Glutamatergic neuron (in vitro differentiated cells): ENCODE data around the gene SPTLC3. TPM values are rescaled to one million over a fixed set of nuclear protein-coding genes. Genes with fewer than 3 reads are reported as not detected.

Experiments
- DNase-seq: peaks from one replicate; pipeline ENCODE4 v3.0.0; 2022
- H3K27ac Mint-ChIP-seq: one replicate; pipeline ENCODE4 v1.8.0; 2020; ENCODE audit warnings: mild to moderate bottlenecking, mixed read lengths, inconsistent platforms; ENCODE audit not compliant: unreplicated experiment
- H3K27me3 Mint-ChIP-seq: one replicate; pipeline ENCODE4 v1.8.0; 2020; ENCODE audit warnings: mild to moderate bottlenecking, moderate library complexity, mixed read lengths, inconsistent platforms; ENCODE audit not compliant: unreplicated experiment
- H3K36me3 Mint-ChIP-seq: one replicate; pipeline ENCODE4 v1.8.0; 2020; ENCODE audit warnings: mild to moderate bottlenecking, mixed read lengths, inconsistent platforms; ENCODE audit not compliant: unreplicated experiment
- H3K4me1 Mint-ChIP-seq: one replicate; pipeline ENCODE4 v1.8.0; 2020; ENCODE audit warnings: mild to moderate bottlenecking, low read depth, mixed read lengths, inconsistent platforms; ENCODE audit not compliant: unreplicated experiment
- H3K4me3 Mint-ChIP-seq: one replicate; pipeline ENCODE4 v1.8.0; 2020; ENCODE audit warnings: mild to moderate bottlenecking, mixed read lengths, inconsistent platforms; ENCODE audit not compliant: unreplicated experiment
- H3K9me3 Mint-ChIP-seq: one replicate; pipeline ENCODE4 v1.8.0; 2020; ENCODE audit warnings: mild to moderate bottlenecking, moderate library complexity, mixed read lengths, inconsistent platforms; ENCODE audit not compliant: unreplicated experiment
- CTCF ChIP-seq: fragments of 200-600 bp; sonication (generic); IDR thresholded peaks from one replicate; pipeline ENCODE4 v1.5.0; 2021; ENCODE audit not compliant: partially characterized antibody, unreplicated experiment
- total RNA-seq: library from RNA; stranded (reverse); fragmentation: NEBNext Ultra II Directional; extraction: Animal tissue kit (Norgen Biotek cat#: 25700); gene quantifications from one replicate; pipeline ENCODE4 v1.2.1, GENCODE V29; 2021; ENCODE audit not compliant: unreplicated experiment

SPTLC3 gene
- total RNA-seq, 1 donor from 2014 or later = not detected

GRCh38 chr20:13021205-13021970 is 12.6 kb downstream of the SPTLC3 start:
- Mint-ChIP-seq H3K4me3 (no peak overlapping the region), H3K27ac (no peak overlapping the region)

GRCh38 chr20:13022401-13023155 is 13.8 kb downstream of the SPTLC3 start:
- DNase-seq = no peak
- TF ChIP-seq CTCF = no peak
- Mint-ChIP-seq H3K9me3 (peaks cover 4% of the 10 kb centered on the region), H3K27ac (no peak overlapping the region), H3K36me3 (peaks cover 12% of the 10 kb centered on the region), H3K27me3 (no peaks in the 10 kb centered on the region), H3K4me1 (no peaks in the 10 kb centered on the region), H3K4me3 (no peak overlapping the region)

More at GRCh38 chr20:13021205-13021970, 12.6 kb downstream of the SPTLC3 start:
- H3K36me3 Mint-ChIP-seq = peaks cover 12% of the 10 kb centered on the region
- no peaks in the 10 kb centered on the region for H3K4me1 Mint-ChIP-seq
- no peak for DNase-seq
- no peak for TF ChIP-seq CTCF
- H3K27me3 Mint-ChIP-seq = no peaks in the 10 kb centered on the region
- H3K9me3 Mint-ChIP-seq = peaks cover 4% of the 10 kb centered on the region

- DNase-seq = no peak
- peaks cover 4% of the 10 kb centered on the region for H3K9me3 Mint-ChIP-seq
- H3K36me3 Mint-ChIP-seq = peaks cover 12% of the 10 kb centered on the region
- H3K27me3 Mint-ChIP-seq = no peaks in the 10 kb centered on the region
- no peak for TF ChIP-seq CTCF
- no peak overlapping the region for H3K4me3 Mint-ChIP-seq
- no peaks in the 10 kb centered on the region for H3K4me1 Mint-ChIP-seq
- no peak overlapping the region for H3K27ac Mint-ChIP-seq
Measured at GRCh38 chr20:13024596-13024995, 15.8 kb downstream of the SPTLC3 start.

GRCh38 chr20:13025181-13025580 is 16.4 kb downstream of the SPTLC3 start:
- peaks cover 12% of the 10 kb centered on the region for H3K36me3 Mint-ChIP-seq
- TF ChIP-seq CTCF = no peak
- H3K4me3 Mint-ChIP-seq = no peak overlapping the region
- no peaks in the 10 kb centered on the region for H3K4me1 Mint-ChIP-seq
- no peaks in the 10 kb centered on the region for H3K27me3 Mint-ChIP-seq
- DNase-seq = no peak
- peaks cover 4% of the 10 kb centered on the region for H3K9me3 Mint-ChIP-seq
- no peak overlapping the region for H3K27ac Mint-ChIP-seq

- no peak for TF ChIP-seq CTCF
- peaks cover 6% of the 10 kb centered on the region for H3K36me3 Mint-ChIP-seq
- no peaks in the 10 kb centered on the region for H3K4me1 Mint-ChIP-seq
- H3K4me3 Mint-ChIP-seq = no peak overlapping the region
- no peaks in the 10 kb centered on the region for H3K9me3 Mint-ChIP-seq
- H3K27ac Mint-ChIP-seq = no peak overlapping the region
- H3K27me3 Mint-ChIP-seq = no peaks in the 10 kb centered on the region
- DNase-seq = no peak
Measured at GRCh38 chr20:13028001-13028400, 19.2 kb downstream of the SPTLC3 start.
